ENCODE measurements around the gene POLR1F.

GRCh38 chr7:19663816-19664462, 44.9 kb downstream of the POLR1F start:
- TF ChIP-seq POLR2A (IDR thresholded peaks at IDR 0.05), result no peak
- no peak for TF ChIP-seq CTCF (IDR thresholded peaks at IDR 0.05)
